Measurements from ENCODE around the gene BUD31. TPM values are rescaled to one million over a fixed set of nuclear protein-coding genes. Genes with fewer than 3 reads are reported as not detected.
A peak's percentile ranks its signal among the peaks of the same experiment; 100 is the strongest.

The BUD31 gene
- total RNA-seq, 2 experiments from 2014 or later = 101 to 110 TPM

DNA sequence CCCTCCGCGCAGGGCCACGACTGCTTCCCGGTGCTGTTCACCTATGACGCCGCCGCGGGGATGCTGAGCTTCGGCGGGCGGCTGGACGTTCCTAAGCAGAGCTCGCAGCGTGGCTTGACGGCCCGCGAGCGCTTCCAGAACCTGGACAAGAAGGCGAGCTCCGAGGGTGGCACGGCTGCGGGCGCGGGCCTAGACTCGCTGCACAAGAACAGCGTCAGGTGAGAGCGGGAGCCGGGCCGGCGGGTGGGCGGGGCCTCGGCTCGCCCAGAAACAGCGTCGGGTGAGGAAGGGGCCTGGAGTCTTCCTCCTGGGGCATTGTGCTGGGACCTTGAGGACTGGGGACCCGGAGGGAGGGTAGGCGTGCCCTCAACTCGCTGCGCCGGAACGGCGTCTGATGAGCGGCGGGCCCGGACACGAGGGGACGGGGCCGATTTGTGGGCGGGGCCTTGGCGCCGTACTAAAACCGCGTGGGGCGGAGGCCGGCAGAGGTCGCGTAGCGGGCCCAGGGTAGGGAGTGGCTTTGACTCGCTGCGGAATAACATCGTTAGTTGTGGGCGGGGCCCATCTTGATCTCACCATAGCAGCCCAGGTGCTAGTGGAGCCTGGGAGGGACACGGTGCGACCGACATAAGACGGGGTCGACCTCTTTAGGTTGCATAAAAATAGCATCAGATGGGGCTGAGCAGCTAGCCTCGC is 16.0 kb upstream of the BUD31 start:
- peak; percentile 89 for DNase-seq
- CTCF ChIA-PET = interaction anchor here (1.0 to 4.5 kb wide), 2 partner anchors 15 to 27 kb away, joined by 3 to 17 read pairs; partner anchors contain the start of genes BUD31 and PDAP1
- H3K4me3 Mint-ChIP-seq = peak overlapping the region; percentile 62
- no peaks in the 10 kb centered on the region for H3K27me3 Mint-ChIP-seq (ENCODE audit: low read depth)
- peaks cover 72% of the 10 kb centered on the region for H3K36me3 Mint-ChIP-seq (ENCODE audit: low read depth)
- peaks cover 32% of the 10 kb centered on the region for H3K4me1 Mint-ChIP-seq (ENCODE audit: low read depth)
- no peaks in the 10 kb centered on the region for H3K9me3 Mint-ChIP-seq (ENCODE audit: insufficient read depth)
- peak; percentile 96 for ATAC-seq
- peak overlapping the region; percentile 86 for H3K27ac Mint-ChIP-seq
- POLR2A ChIA-PET = interaction anchor here (0.5 to 3.1 kb wide), 7 partner anchors 8 to 50 kb away, joined by 3 to 23 read pairs (median 6); partner anchors contain the start of genes BUD31 and PDAP1

DNA sequence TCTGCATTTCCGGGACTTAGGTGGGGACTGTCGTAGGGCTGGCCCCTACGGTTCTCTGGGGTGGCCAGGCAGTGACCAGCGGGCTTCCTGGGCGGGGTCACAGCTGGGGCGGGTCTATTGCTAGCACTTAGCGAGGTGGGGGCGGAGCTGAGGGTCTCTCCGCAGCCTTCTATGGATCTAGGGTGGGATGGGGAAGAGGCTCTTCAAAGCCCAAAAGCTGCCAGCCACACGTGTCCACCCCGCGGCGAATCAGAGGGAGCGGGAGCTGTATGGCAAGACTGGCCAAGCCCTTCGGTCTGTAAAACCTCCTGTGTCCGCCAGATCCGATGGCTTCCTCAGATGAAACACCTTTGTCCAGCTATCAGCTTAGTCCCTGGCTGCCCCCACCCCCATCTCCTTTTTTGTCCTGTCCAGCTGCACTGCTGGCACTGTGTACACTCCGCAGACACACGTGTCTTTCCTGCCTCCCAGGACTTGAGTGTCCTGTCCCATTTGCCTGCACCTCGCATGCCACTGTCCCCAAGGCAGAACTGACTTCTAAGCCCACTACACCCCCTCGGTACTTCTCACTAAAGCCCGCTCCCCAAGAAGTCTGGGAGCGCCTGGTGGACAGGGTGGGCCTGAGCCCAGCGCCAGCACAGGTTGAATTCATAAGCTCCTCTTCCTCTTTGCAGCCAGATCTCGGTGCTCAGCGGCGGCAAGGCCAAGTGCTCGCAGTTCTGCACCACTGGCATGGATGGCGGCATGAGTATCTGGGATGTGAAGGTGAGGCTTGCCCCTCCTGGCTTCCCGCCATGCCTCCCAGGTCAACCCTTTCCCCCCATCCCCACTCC is 15.2 kb upstream of the BUD31 start:
- H3K36me3 Mint-ChIP-seq (ENCODE audit: low read depth) = peaks cover 71% of the 10 kb centered on the region
- H3K4me3 Mint-ChIP-seq = peak overlapping the region; percentile 62
- ChIA-PET CTCF (interaction anchor here (1.0 to 4.5 kb wide), 2 partner anchors 14 to 28 kb away, joined by 3 to 17 read pairs; partner anchors contain the start of genes BUD31 and PDAP1), POLR2A (interaction anchor here (0.5 to 3.1 kb wide), 8 partner anchors 11 to 514 kb away, joined by 3 to 23 read pairs (median 3); partner anchors contain the start of genes BUD31 and PDAP1)
- no peaks in the 10 kb centered on the region for H3K27me3 Mint-ChIP-seq (ENCODE audit: low read depth)
- peaks cover 33% of the 10 kb centered on the region for H3K4me1 Mint-ChIP-seq (ENCODE audit: low read depth)
- peak overlapping the region; percentile 86 for H3K27ac Mint-ChIP-seq
- H3K9me3 Mint-ChIP-seq (ENCODE audit: insufficient read depth) = no peaks in the 10 kb centered on the region
- ATAC-seq (no peak), DNase-seq (no peak)

DNA sequence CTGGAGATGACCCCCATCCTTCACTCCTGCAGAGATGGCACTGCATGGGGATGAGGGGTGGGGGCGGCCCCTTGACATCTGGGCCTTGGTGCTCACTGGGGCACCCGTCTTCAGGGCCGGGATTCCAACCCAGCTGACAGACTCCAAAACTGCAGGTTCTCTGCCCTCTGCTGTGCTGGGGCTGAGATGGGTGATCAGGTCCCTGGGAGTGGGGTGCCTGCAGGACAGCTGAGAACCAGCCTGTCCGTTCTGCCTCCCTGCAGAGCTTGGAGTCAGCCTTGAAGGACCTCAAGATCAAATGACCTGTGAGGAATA is 14.6 kb upstream of the BUD31 start:
- ATAC-seq = no peak
- CTCF ChIA-PET = interaction anchor here (4.5 kb wide), 1 partner anchor 14 kb away, joined by 17 read pairs; the partner anchor contains the start of genes BUD31 and PDAP1
- H3K4me1 Mint-ChIP-seq (ENCODE audit: low read depth) = peaks cover 37% of the 10 kb centered on the region
- H3K9me3 Mint-ChIP-seq (ENCODE audit: insufficient read depth) = no peaks in the 10 kb centered on the region
- peaks cover 73% of the 10 kb centered on the region for H3K36me3 Mint-ChIP-seq (ENCODE audit: low read depth)
- no peak overlapping the region for H3K4me3 Mint-ChIP-seq
- POLR2A ChIA-PET = interaction anchor here (0.5 to 3.1 kb wide), 7 partner anchors 10 to 514 kb away, joined by 3 to 23 read pairs (median 3); partner anchors contain the start of genes BUD31 and PDAP1
- H3K27ac Mint-ChIP-seq = peak overlapping the region; percentile 15
- H3K27me3 Mint-ChIP-seq (ENCODE audit: low read depth) = no peaks in the 10 kb centered on the region
- DNase-seq = no peak

DNA sequence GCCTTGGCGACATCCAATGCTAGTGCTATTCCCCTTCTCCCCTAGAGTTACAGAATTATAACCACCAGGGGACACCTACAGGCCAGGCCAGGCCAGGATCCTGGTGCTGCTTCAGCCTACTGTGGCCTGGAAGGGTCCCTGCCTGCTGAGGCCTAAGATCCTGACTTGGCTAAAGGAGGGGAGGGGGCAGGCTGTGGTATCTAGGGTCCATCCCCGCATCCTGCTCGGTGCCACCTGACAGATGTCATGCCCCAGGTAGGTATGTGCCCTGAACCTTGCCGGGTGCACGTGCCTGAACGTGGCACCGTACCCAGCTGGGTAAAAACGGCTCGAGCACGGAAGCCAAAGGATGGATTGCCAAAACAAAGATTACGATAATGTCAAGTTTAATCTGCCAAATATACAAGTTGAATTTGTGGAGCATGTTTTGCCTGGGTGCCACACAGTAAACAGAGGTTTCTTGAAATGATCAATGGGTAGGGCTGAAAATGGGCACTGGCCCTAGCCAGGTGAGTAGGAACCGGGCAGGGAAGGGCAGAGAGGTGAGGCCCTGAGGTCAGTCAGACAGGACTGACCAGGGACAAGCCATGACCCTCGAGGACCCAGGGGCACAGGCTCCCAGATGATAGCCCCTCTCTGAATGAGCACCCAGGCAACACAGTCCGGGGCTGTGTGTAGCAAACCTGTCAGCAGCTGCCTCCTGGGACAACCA is 13.0 kb upstream of the BUD31 start:
- ATAC-seq (no peak), DNase-seq (no peak)
- no peak overlapping the region for H3K4me3 Mint-ChIP-seq
- H3K36me3 Mint-ChIP-seq (ENCODE audit: low read depth) = peaks cover 75% of the 10 kb centered on the region
- no peak overlapping the region for H3K27ac Mint-ChIP-seq
- H3K27me3 Mint-ChIP-seq (ENCODE audit: low read depth) = no peaks in the 10 kb centered on the region
- CTCF ChIA-PET = interaction anchor here (4.5 kb wide), 1 partner anchor 12 kb away, joined by 17 read pairs; the partner anchor contains the start of genes BUD31 and PDAP1
- POLR2A ChIA-PET = interaction anchor here (1.0 to 1.2 kb wide), 3 partner anchors 10 to 15 kb away, joined by 3 read pairs; partner anchors contain the start of genes BUD31 and PDAP1
- no peaks in the 10 kb centered on the region for H3K9me3 Mint-ChIP-seq (ENCODE audit: insufficient read depth)
- H3K4me1 Mint-ChIP-seq (ENCODE audit: low read depth) = peaks cover 36% of the 10 kb centered on the region

DNA sequence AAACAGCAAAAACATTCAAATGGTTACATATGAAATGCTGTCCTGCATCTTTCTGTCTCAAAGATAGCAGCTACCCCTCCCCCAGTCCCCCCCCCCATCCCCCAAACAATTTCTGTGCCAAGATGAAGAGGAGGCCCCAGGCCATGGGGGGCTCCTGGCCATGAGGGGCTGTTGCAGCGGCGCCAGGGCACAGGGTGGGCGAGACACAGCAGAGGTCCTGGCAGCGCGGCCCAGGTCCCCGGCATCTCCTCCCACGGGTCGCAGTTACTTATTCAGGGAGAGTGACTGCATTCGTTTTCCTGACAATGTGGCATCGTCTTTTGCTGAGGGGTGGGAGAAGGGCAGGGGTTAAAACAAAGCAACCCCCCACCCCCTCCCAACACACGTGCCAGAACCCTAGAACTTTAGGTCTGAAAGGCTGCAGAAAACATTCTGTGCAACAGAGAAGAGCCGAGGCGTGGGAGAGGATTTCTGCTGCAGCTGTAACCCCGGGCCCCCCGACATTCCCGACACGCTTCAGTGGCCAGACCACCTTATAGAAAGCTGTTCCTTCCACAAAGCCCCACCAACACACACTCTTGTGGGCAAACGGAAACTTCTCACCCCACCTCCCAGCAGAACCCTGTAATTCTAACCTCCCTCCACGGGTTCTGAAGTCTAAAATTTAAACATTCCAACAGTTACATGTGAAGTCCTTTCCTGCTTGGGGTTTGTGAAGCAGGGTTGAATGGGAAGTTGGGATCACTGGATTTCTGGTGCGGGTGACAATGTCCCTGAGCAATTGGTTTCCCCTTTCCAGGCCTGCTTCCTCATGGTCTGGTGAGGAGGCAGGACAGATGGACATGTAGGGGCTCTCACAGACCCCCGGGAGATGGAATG is 12.1 kb upstream of the BUD31 start:
- POLR2A ChIA-PET = interaction anchor here (1.0 to 1.2 kb wide), 3 partner anchors 10 to 16 kb away, joined by 3 read pairs; partner anchors contain the start of genes BUD31 and PDAP1
- Mint-ChIP-seq H3K27me3 (ENCODE audit: low read depth) (no peaks in the 10 kb centered on the region), H3K27ac (peak overlapping the region; percentile 56), H3K4me1 (ENCODE audit: low read depth) (peaks cover 29% of the 10 kb centered on the region), H3K36me3 (ENCODE audit: low read depth) (peaks cover 76% of the 10 kb centered on the region), H3K9me3 (ENCODE audit: insufficient read depth) (no peaks in the 10 kb centered on the region), H3K4me3 (no peak overlapping the region)
- CTCF ChIA-PET = no interaction called here
- no peak for ATAC-seq
- no peak for DNase-seq

DNA sequence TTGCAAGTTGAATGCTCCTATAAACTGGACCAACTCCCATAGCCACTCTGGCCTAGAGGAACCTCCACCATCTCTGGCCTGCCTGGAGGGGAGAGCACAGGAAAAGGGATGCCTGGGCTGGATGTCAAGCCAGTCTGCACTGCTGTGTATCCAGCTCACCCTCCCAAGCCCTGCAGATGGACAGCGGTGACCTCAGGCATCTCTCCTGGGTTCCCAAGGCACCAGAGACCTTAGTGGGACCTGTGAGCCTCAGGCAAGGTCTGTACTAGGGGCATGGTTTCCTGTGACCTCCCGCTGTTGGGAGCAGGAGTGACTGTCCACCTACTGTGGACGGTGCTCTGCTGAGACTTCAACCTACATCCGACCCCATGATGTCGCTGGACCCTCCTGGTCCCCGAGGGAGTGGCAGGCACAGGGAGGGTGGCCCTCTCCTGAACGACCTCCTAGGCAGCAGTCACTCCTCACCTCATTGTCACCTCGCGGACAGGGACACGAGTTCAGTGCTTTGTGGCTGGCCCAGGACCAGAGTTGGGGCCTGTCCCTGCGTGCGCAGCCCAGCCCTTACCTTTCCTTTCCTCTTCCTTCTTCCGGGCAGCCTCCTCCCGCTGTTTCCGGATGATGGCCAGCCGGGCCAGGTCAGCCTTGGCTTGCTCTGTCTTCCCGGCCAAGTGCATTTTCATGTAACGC is 11.3 kb upstream of the BUD31 start:
- peak overlapping the region; percentile 56 for H3K27ac Mint-ChIP-seq
- H3K4me3 Mint-ChIP-seq = no peak overlapping the region
- ATAC-seq (no peak), DNase-seq (no peak)
- no peaks in the 10 kb centered on the region for H3K9me3 Mint-ChIP-seq (ENCODE audit: insufficient read depth)
- H3K36me3 Mint-ChIP-seq (ENCODE audit: low read depth) = peaks cover 72% of the 10 kb centered on the region
- ChIA-PET CTCF (no interaction called here), POLR2A (interaction anchor here (1.2 kb wide), 2 partner anchors 9 to 17 kb away, joined by 3 read pairs; no protein-coding TSS in a partner anchor)
- peaks cover 22% of the 10 kb centered on the region for H3K4me1 Mint-ChIP-seq (ENCODE audit: low read depth)
- no peaks in the 10 kb centered on the region for H3K27me3 Mint-ChIP-seq (ENCODE audit: low read depth)

DNA sequence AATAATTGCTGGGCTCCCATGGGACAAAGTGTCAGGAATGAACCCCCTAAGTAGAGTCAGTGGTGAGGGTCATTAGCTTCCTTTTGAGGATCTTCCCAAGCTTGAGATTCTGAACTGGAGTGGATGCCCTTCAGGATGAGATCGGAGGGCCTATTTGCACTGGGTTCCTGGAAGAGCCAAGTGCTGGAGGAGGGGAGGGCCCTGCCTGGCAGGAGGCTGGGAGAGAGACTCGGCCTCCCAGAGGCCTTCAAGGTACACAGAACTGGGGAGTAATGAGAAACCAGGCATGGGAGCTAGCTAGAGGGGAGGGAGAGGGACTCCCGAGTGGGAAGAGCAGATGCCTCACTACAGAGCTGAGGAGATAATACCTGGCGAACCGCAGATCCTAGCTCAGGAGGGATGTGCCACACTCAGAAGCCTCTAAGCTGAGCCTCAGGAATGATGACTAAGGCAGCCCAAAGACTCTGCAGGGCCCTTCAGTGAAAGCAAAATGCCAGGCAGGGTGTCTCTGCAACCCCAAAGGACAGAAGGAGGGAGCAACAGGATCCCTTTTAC is 9.8 kb upstream of the BUD31 start:
- peaks cover 71% of the 10 kb centered on the region for H3K36me3 Mint-ChIP-seq (ENCODE audit: low read depth)
- H3K9me3 Mint-ChIP-seq (ENCODE audit: insufficient read depth) = no peaks in the 10 kb centered on the region
- ATAC-seq (no peak), DNase-seq (no peak)
- peak overlapping the region; percentile 56 for H3K27ac Mint-ChIP-seq
- H3K27me3 Mint-ChIP-seq (ENCODE audit: low read depth) = no peaks in the 10 kb centered on the region
- ChIA-PET CTCF (interaction anchor here (1.0 to 1.6 kb wide), 2 partner anchors 9 to 12 kb away, joined by 3 to 10 read pairs; partner anchors contain the start of genes BUD31 and PDAP1), POLR2A (interaction anchor here (0.7 to 3.1 kb wide), 8 partner anchors 9 to 39 kb away, joined by 3 to 23 read pairs (median 3); partner anchors contain the start of genes ARPC1B, BUD31, CPSF4 and PDAP1)
- peaks cover 11% of the 10 kb centered on the region for H3K4me1 Mint-ChIP-seq (ENCODE audit: low read depth)
- no peak overlapping the region for H3K4me3 Mint-ChIP-seq

DNA sequence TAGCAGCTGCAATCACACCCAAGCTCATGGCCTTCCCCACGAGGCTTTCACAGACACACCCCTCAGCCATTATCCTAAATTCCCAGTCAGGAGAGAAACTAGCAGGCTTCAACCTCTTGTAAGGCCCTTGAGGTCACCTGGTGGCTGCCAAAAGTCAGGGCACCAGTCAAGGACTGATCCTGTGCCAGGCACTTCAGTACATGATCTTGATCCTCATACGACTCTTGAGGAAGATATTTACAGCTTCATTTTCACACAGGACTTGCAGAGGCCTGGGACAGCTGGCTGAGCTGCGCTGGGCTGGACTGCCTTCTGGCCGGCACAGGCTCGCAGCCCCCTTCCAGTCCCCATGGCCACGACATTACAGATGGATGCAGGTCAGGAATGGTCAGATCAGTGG is 9.2 kb upstream of the BUD31 start:
- Mint-ChIP-seq H3K27me3 (ENCODE audit: low read depth) (no peaks in the 10 kb centered on the region), H3K9me3 (ENCODE audit: insufficient read depth) (no peaks in the 10 kb centered on the region), H3K4me1 (ENCODE audit: low read depth) (peaks cover 14% of the 10 kb centered on the region), H3K27ac (peak overlapping the region; percentile 60), H3K36me3 (ENCODE audit: low read depth) (peaks cover 69% of the 10 kb centered on the region), H3K4me3 (no peak overlapping the region)
- ATAC-seq = no peak
- no peak for DNase-seq
- ChIA-PET POLR2A (interaction anchor here (1.4 to 3.1 kb wide), 4 partner anchors 9 to 25 kb away, joined by 3 to 23 read pairs (median 3); partner anchors contain the start of genes ARPC1B, BUD31 and PDAP1), CTCF (interaction anchor here (1.5 to 1.6 kb wide), 2 partner anchors 8 to 9 kb away, joined by 4 to 10 read pairs; partner anchors contain the start of genes BUD31 and PDAP1)

DNA sequence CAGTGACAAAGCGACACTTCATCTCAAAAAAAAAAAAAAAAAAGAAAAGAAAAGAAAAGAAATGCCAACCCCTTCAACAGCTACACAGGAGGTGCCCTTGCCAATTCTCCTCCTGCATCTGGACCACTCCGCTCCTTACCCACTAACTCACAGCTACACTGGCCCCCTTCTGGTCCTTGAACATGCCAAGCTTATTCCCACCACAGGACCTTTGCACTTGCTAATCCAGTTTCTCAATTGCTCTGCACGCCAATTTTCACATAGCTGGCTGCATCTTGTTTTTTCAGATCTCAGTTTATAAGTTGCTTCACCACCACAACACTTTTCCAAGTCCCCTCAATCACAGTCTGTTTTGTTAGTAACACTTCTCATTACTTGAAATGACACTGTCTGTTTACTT is 5.9 kb upstream of the BUD31 start:
- POLR2A ChIA-PET = no interaction called here
- Mint-ChIP-seq H3K27ac (peak overlapping the region; percentile 19), H3K36me3 (ENCODE audit: low read depth) (peaks cover 44% of the 10 kb centered on the region), H3K4me3 (no peak overlapping the region), H3K27me3 (ENCODE audit: low read depth) (no peaks in the 10 kb centered on the region), H3K9me3 (ENCODE audit: insufficient read depth) (no peaks in the 10 kb centered on the region), H3K4me1 (ENCODE audit: low read depth) (peaks cover 34% of the 10 kb centered on the region)
- ATAC-seq (no peak), DNase-seq (no peak)
- CTCF ChIA-PET = no interaction called here

DNA sequence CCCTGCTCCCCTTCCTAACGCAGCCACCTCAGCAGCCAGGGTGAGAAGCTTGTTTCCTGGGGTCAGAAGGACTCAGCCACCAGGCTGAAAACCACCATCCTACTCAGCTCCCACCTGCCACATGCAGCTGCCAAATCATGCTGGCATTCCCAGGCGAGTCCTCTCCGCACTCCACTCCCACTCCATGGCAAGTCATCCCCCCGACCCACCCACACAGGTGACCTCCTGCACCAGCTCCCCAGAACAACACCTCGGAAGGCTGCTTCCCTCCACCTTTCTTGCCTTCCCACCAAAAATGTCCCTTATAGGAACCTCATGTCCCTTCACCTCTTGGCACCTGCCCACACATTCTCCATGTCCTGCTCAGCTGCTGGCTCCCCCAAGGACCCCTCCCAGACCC is 5.0 kb upstream of the BUD31 start:
- Mint-ChIP-seq H3K4me1 (ENCODE audit: low read depth) (peaks cover 31% of the 10 kb centered on the region), H3K27ac (peak overlapping the region; percentile 37), H3K4me3 (no peak overlapping the region), H3K36me3 (ENCODE audit: low read depth) (peaks cover 37% of the 10 kb centered on the region), H3K9me3 (ENCODE audit: insufficient read depth) (no peaks in the 10 kb centered on the region), H3K27me3 (ENCODE audit: low read depth) (no peaks in the 10 kb centered on the region)
- POLR2A ChIA-PET = no interaction called here
- no peak for ATAC-seq
- CTCF ChIA-PET = interaction anchor here (0.6 kb wide), 1 partner anchor 13 kb away, joined by 3 read pairs; no protein-coding TSS in a partner anchor
- no peak for DNase-seq

Measured in activated CD8-positive, alpha-beta T cell treated with anti-CD3 and anti-CD28 coated beads, Interleukin-2, amount 10 ng/mL, durations not matched to agents 7 days and 5 days (primary cell).